SJCRH30 (cell line): Measurements from ENCODE around the gene P2RY13. TPM values are rescaled to one million over a fixed set of nuclear protein-coding genes. Genes with fewer than 3 reads are reported as not detected.

ENCODE experiments used
- DNase-seq, 2 experiments: peaks; one replicate each; pipeline ENCODE4 v3.0.0-alpha.2; 2015 to 2020
- H3K27ac ChIP-seq: fragments of 250-450 bp; sonication (Bioruptor Pico); 2 replicates; pipeline ENCODE4 v1.5.1; 2020; ENCODE audit warnings: mild to moderate bottlenecking, moderate library complexity
- H3K27me3 ChIP-seq: fragments of 250-450 bp; sonication (Bioruptor Pico); 2 replicates; pipeline ENCODE4 v1.5.1; 2020; ENCODE audit warnings: mild to moderate bottlenecking, moderate library complexity
- H3K36me3 ChIP-seq: fragments of 250-450 bp; sonication (Bioruptor Pico); 2 replicates; pipeline ENCODE4 v1.5.1; 2020; ENCODE audit warnings: mild to moderate bottlenecking, moderate library complexity
- H3K4me1 ChIP-seq: fragments of 250-450 bp; sonication (Bioruptor Pico); 2 replicates; pipeline ENCODE4 v1.5.1; 2020; ENCODE audit warnings: mild to moderate bottlenecking, moderate library complexity
- H3K4me3 ChIP-seq: fragments of 250-450 bp; sonication (Bioruptor Pico); 2 replicates; pipeline ENCODE4 v1.5.1; 2020; ENCODE audit warnings: mild to moderate bottlenecking, moderate library complexity
- H3K9me3 ChIP-seq: fragments of 250-450 bp; sonication (Bioruptor Pico); replicated peaks from 2 replicates; pipeline ENCODE4 v1.5.1; 2020; ENCODE audit warnings: mild to moderate bottlenecking, moderate library complexity
- total RNA-seq: library from RNA; depleted of rRNA; stranded (reverse); fragments of >200 nt; shearing (Covaris generic); gene quantifications from 2 replicates; pipeline ENCODE4 v1.2.3, GENCODE V29; 2014

P2RY13 gene
- total RNA-seq, 1 experiment from 2014 or later, result not detected

DNA sequence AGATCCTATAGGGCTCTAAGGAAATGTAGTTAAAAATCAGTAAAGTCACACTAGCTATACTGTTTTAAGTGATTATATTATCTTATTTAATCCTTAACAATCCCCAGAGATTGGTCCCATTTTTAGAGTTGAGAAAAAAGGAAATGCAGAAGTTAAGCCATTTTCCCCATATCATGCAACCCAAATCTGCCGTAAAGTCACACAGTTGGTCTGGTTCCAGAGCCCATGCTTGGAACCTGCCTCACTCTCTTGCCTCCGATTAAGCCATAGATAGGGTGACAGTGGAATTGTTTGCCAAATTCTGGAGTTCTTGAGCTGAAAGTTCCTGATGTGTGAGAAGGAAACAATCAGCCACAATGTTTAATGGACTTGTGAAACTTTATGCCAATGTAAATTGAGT lies 2.3 kb upstream of the P2RY13 start:
- H3K9me3 ChIP-seq, result no peaks in the 10 kb centered on the region
- no peaks in the 10 kb centered on the region; the same call in 1 of the 2 replicates for H3K27me3 ChIP-seq
- no peaks in the 10 kb centered on the region for H3K4me1 ChIP-seq
- no peak overlapping the region for H3K4me3 ChIP-seq
- no peaks in the 10 kb centered on the region for H3K36me3 ChIP-seq
- no peak overlapping the region for H3K27ac ChIP-seq
- DNase-seq, result no peak

DNA sequence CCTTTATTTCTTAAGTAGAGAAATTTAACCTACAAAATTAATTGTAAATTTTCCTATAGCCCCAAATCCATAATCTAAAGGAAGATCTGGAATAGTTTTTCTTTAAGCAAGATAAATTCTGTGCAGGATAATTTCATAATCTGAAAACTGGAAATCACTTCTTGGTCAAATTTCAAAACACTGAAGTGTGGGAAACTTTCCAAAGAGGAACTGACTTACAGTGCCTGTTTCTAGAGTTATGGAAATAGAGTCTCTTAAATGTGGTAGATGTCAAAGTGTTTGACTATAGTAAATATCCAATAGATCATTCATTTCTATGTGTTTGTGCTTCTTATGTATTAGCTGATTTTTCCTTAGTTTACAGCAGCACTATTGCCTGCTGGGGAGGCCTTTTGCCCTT lies 1.6 kb upstream of the P2RY13 start:
- Histone ChIP-seq H3K27ac (no peak overlapping the region), H3K36me3 (no peaks in the 10 kb centered on the region), H3K4me1 (no peaks in the 10 kb centered on the region), H3K27me3 (no peaks in the 10 kb centered on the region; the same call in 1 of the 2 replicates), H3K4me3 (no peak overlapping the region), H3K9me3 (no peaks in the 10 kb centered on the region)
- DNase-seq, result no peak

DNA sequence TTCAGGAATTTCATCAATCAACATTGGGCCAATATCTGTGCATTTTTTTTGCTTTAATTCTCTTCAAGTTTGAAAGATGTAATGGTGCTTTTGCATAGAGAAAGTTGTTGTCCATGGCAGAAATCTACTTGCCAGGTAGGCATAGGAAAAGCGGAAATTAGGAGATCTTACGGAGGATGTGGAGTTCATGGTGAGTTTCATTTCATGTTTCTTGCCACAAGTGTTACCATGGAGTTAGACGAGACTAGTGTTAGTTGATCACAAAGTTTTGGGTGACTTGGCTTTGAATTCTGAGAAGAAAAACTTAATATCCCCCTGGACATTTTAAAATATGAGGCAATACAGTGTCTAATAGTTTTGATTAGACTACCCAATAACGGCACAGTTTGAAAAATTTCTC lies 1.0 kb upstream of the P2RY13 start:
- no peaks in the 10 kb centered on the region for H3K4me1 ChIP-seq

DNA sequence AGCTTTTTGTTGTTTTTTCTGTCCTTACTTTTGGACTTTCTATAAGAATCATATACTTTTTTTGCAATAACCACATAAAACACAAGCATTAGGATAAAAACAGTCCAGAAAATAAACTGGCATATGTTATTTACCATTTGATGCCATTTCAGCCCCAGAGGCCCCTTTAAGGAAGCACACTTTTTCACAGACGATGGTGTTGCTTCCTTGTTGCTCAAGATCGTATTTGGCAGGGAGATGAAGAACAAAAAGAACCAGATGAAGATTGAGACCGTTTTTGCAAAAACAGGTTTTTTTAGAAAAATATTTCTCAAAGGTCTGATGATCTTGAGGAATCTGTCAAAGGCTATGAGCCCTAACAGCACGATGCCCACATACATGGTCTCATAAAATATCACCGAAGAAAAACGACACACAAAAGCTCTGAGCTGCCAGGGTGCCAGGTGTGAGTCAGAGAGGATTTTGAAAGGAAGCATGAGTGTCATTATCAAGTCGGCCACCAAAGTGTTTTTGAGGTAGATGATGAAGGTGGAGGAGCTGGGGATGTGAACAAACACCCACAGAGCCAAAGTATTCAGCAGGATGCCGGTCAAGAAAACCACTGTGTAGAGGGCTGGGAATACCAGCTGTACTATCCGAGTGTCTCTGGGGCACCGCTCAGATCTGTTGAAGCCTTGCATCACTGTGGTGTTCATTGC lies 902 bp downstream of the P2RY13 start:
- Histone ChIP-seq H3K27ac (no peak overlapping the region), H3K4me1 (no peaks in the 10 kb centered on the region), H3K4me3 (no peak overlapping the region), H3K27me3 (no peaks in the 10 kb centered on the region), H3K36me3 (no peaks in the 10 kb centered on the region), H3K9me3 (no peaks in the 10 kb centered on the region)
- no peak for DNase-seq

More for the DNA sequence above, 1.0 kb upstream of the P2RY13 start:
- Histone ChIP-seq H3K36me3 (no peaks in the 10 kb centered on the region), H3K27me3 (no peaks in the 10 kb centered on the region; the same call in 1 of the 2 replicates), H3K27ac (no peak overlapping the region), H3K9me3 (no peaks in the 10 kb centered on the region), H3K4me3 (no peak overlapping the region)
- DNase-seq, result no peak

DNA sequence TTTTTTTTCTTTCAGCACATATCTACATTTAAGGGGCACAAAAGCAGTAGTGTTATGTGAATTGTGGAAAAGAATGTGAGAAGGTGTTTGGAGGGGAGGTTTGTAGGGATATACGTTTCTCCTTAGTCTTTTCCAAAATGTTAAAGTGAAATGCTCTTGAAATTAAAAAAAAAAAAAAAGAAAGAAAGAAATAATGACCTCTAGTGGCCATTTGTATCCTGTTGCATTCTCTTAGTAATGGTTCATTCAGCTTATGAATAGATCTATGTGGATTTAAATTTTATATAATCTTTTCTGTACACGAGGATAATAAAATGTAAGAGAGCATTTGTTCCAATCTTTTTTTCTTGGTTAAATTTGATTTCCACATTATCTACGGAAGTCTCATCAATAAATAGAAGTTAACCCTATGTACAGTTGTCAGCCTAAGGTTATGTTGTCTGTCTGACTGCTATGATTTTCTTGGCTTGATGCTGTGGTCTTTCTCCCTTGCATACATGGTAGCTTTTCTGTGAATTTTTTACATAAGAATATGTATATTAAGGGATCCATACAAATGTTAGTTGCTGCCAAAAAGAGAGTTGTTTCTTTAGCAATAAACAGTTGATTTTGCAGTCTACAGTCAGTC lies 1.7 kb downstream of the P2RY13 start:
- no peaks in the 10 kb centered on the region for H3K4me1 ChIP-seq
- no peaks in the 10 kb centered on the region for H3K27me3 ChIP-seq
- H3K36me3 ChIP-seq, result no peaks in the 10 kb centered on the region
- peak in 1 of 2 experiments; percentile 13 for DNase-seq
- no peak overlapping the region for H3K27ac ChIP-seq
- no peaks in the 10 kb centered on the region for H3K9me3 ChIP-seq
- no peak overlapping the region for H3K4me3 ChIP-seq

DNA sequence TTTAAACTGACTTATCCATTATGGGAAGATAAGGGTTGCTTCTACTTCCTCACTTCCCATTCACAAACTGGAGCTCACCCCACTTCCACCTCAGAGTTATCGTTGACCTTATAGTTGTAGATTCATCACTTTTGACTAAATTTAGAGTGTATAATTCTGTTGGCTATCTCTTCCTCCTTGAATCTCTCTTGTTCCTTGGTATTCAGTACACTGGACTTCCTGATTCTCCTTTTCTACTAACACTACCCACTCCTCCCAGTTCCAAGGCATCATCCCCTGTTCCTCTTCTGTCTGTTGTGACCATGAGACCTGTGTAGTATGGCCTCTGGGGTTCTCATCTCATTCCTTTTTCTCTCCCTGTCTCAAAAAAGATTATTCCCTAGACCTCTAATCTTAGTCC lies 6.8 kb downstream of the P2RY13 start:
- H3K27me3 ChIP-seq, result peaks cover 6% of the 10 kb centered on the region; the same call in 1 of the 2 replicates
- H3K36me3 ChIP-seq, result no peaks in the 10 kb centered on the region
- no peak overlapping the region for H3K27ac ChIP-seq
- H3K4me3 ChIP-seq, result no peak overlapping the region
- no peak for DNase-seq
- no peaks in the 10 kb centered on the region for H3K9me3 ChIP-seq
- no peaks in the 10 kb centered on the region for H3K4me1 ChIP-seq

DNA sequence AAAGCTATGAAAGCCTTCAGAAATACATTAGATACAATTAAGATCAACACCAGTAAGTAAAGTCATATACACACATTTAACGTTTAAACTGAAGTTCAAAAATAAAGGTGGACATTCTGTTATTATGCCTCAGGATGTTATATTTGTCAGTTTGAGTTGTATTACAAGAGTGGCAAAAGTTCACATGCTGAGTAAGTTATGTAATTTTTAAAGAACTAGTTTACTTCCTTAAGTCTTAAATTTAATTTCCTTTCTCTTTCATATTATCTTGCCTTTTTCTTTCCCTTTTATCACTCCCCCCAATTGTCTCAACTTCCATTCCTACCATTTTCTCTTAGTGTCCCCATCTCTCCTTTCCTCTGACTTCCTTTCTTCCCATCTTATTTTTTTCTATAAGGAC lies 7.8 kb downstream of the P2RY13 start:
- H3K4me3 ChIP-seq, result no peak overlapping the region
- H3K27me3 ChIP-seq, result peaks cover 6% of the 10 kb centered on the region; the same call in 1 of the 2 replicates
- no peak for DNase-seq
- H3K36me3 ChIP-seq, result no peaks in the 10 kb centered on the region
- H3K27ac ChIP-seq, result no peak overlapping the region
- H3K4me1 ChIP-seq, result no peaks in the 10 kb centered on the region
- no peaks in the 10 kb centered on the region for H3K9me3 ChIP-seq

DNA sequence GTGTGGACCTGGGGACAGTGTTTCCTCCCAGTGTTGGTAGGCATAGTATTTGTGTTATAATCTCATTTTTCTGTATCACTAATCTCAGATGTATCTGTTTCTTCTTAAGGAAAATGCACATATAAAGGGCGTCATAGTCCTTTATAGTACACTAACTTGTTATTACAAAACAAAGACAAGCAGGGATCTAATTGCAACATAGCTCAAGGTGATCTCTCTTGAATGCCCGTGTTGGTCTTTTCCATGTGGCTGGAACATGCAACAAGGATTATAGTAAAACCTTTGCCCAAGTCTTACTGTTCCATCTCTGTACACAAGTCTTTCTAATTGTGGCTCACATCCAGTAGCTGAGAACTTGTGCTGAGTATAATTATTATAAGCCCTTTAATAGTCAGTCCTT lies 9.2 kb downstream of the P2RY13 start:
- H3K27ac ChIP-seq, result no peak overlapping the region
- no peak overlapping the region for H3K4me3 ChIP-seq
- no peaks in the 10 kb centered on the region for H3K4me1 ChIP-seq

DNA sequence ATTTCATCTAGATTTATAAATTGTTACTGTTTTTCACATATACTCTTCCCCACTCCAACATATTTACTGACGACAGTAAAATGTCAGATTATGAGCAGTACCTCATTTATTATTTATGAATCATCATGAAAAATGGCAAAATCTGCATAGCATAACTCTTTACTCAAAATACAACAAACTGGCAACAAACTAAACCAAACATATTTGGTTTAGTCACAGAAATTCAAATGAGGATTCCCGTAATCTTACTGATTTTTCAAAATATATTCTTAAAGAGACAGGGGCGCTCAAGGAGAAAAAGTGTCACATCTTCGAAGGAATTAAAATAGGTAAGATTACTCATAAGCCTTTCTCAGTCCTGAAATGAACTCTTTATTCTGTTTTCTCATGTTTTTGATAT lies 9.7 kb downstream of the P2RY13 start:
- H3K9me3 ChIP-seq, result no peaks in the 10 kb centered on the region
- peaks cover 9% of the 10 kb centered on the region; the same call in 1 of the 2 replicates for H3K27me3 ChIP-seq
- H3K4me1 ChIP-seq, result no peaks in the 10 kb centered on the region
- DNase-seq, result no peak
- no peak overlapping the region for H3K4me3 ChIP-seq
- no peak overlapping the region for H3K27ac ChIP-seq
- no peaks in the 10 kb centered on the region for H3K36me3 ChIP-seq

More for the DNA sequence above, 9.2 kb downstream of the P2RY13 start:
- DNase-seq, result no peak
- Histone ChIP-seq H3K36me3 (no peaks in the 10 kb centered on the region), H3K27me3 (peaks cover 9% of the 10 kb centered on the region; the same call in 1 of the 2 replicates), H3K9me3 (no peaks in the 10 kb centered on the region)

DNA sequence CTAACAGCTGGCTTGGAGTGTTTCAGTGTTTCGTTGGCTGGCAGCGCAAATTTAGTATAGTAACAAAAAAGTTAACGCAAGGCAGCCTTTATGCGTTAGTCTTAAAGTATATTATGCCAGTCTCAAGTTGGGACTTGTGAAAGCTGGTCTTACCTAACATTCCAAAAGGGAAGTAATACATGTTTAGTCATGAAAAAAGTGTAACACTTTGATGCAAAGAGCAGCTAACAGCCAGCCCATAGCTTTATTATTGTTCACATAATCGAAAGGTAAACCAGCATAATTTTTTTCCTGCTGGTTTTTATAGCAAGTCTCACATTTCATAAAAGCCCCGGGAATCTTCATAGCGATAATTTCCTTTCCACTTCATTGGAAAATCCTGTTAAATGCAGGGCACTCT lies 10.4 kb downstream of the P2RY13 start:
- no peaks in the 10 kb centered on the region for H3K36me3 ChIP-seq
- peaks cover 9% of the 10 kb centered on the region; the same call in 1 of the 2 replicates for H3K27me3 ChIP-seq
- no peak for DNase-seq
- no peak overlapping the region for H3K4me3 ChIP-seq
- no peak overlapping the region for H3K27ac ChIP-seq
- H3K4me1 ChIP-seq, result no peaks in the 10 kb centered on the region
- H3K9me3 ChIP-seq, result no peaks in the 10 kb centered on the region

DNA sequence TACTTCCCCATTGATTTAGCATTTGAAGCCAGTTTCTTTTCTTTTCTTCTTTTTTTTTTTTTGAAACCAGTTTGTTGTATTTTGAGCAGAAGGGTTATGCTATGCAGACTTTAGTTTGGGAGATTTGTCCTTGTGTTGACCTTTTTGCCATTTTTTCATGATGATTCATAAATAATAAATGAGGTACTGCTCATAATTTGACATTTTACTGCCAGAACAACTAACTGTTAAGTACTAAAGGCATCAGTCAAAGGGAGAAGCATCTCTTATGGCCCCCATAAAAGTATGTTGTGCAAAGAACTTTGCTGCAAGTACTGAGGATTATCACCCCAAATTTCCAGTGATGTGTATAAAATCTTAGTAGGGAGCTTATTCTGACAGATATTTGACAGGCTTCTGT lies 11.0 kb downstream of the P2RY13 start:
- Histone ChIP-seq H3K4me1 (no peaks in the 10 kb centered on the region), H3K27me3 (peaks cover 9% of the 10 kb centered on the region; the same call in 1 of the 2 replicates), H3K4me3 (no peak overlapping the region), H3K36me3 (no peaks in the 10 kb centered on the region), H3K9me3 (no peaks in the 10 kb centered on the region), H3K27ac (no peak overlapping the region)
- no peak for DNase-seq

DNA sequence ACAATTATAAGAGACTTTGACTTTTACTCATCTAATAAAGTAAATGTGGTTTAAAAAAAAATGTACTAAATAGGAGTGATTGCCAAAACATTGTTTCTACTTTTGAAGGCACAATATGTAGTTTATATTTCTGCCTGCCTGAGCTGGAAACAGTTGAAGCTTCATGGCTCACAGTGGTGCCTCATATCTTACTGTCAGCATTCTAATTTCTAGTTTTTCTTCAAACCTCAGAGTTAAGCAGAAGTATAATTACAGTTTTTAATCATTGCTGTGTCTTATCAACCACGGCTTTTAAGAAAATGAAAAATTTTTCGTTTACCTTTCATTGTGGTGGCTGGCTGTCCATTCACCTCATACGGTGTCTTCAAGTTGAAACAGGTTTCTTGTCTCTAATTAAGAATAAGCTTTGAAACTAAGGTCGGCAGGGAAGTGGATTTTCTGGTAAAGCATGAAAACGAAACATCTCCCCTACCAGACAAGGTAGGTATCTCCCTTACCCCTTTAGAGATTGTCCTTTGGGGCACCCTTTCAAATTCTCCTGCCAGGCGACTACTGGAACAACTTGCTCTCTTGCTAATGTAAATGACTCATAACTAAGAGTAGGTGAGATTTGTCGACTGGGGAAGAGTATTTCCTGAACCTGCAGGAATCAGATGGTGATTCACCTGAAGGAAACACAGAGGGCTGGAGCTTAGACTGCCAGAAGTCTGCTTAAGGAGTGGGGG lies 12.9 kb downstream of the P2RY13 start, which contains the start of gene GPR87:
TSS of gene GPR87 (minus strand) at position 554 of the 725 bp plus-strand sequence. CDS start 16,720 bp downstream, outside the sequence.
- H3K36me3 ChIP-seq, result no peaks in the 10 kb centered on the region
- H3K27ac ChIP-seq, result no peak within 1 kb of the TSS
- H3K9me3 ChIP-seq, result no peaks in the 10 kb centered on the region
- DNase-seq, result no peak
- no peaks in the 10 kb centered on the region for H3K4me1 ChIP-seq
- no peak within 1 kb of the TSS for H3K4me3 ChIP-seq
- H3K27me3 ChIP-seq, result peaks cover 9% of the 10 kb centered on the region; the same call in 1 of the 2 replicates

DNA sequence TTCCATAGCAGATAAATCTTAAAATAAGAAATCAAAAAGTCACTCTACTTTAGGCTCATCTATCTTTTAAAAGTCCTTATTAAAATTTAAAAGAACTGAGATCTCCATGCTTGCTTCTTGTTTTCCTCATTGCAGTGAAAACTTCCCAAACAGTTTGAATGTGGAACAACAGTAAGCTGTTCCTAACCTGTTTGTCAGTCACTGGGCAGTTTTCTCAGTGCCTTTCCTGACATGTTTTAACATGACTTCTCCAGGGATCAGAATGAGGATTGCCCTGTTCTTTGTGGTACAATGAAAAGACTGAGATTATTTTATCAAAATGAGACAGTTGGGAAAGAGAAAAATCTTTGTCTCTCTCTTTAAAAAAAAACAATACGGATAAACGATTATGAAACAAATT lies 13.5 kb downstream of the P2RY13 start:
- DNase-seq, result no peak
- H3K27me3 ChIP-seq, result peaks cover 9% of the 10 kb centered on the region; the same call in 1 of the 2 replicates
- H3K4me1 ChIP-seq, result no peaks in the 10 kb centered on the region
- H3K9me3 ChIP-seq, result no peaks in the 10 kb centered on the region
- no peaks in the 10 kb centered on the region for H3K36me3 ChIP-seq
- no peak overlapping the region for H3K27ac ChIP-seq
- no peak overlapping the region for H3K4me3 ChIP-seq

DNA sequence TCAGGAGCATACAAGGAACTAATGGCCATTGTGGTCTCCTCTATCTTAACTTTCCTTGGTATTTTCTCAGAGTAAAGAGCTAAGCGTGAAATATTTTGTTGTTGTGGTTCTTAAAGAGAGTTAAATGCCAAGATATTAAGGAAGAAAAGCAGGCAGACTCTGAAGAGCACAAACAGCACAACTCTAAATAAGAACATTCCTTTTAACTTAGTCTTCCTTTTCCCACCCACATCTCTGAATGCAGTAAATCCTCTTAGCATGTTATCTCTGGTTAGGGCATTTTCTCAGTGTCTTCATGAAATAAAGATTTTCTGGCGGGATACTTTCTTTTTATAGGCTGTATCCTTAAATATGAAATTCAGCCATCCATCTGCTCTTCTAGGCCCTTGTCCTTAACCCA lies 14.2 kb downstream of the P2RY13 start:
- Histone ChIP-seq H3K4me3 (no peak overlapping the region), H3K36me3 (no peaks in the 10 kb centered on the region), H3K27ac (no peak overlapping the region), H3K4me1 (no peaks in the 10 kb centered on the region), H3K27me3 (peaks cover 9% of the 10 kb centered on the region; the same call in 1 of the 2 replicates), H3K9me3 (no peaks in the 10 kb centered on the region)
- no peak for DNase-seq

DNA sequence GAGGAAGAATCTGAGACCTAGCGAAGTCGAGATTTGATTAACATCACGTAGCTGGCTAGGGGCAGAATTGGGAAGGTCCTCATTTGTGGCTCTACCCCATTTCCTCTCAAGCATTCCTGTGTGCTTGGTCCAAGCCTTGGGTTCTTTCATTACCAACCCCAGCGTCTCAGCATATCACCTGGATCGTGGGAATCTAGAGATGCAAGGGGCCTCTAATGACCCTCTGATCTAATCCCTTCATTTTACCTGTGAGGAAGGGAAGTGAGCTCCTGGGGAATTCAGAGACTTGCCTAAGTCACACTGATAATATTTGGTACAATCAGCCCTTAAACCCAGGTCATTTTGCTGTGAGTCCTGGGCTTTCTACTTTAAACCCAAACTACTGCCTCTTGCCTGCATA lies 14.8 kb downstream of the P2RY13 start:
- no peak for DNase-seq
- H3K36me3 ChIP-seq, result no peaks in the 10 kb centered on the region
- H3K27me3 ChIP-seq, result peaks cover 6% of the 10 kb centered on the region; the same call in 1 of the 2 replicates
- H3K4me1 ChIP-seq, result no peaks in the 10 kb centered on the region
- no peak overlapping the region for H3K27ac ChIP-seq
- no peak overlapping the region for H3K4me3 ChIP-seq
- no peaks in the 10 kb centered on the region for H3K9me3 ChIP-seq
